WERI-Rb-1 (cell line): ENCODE data around the gene SMCO4.

Experiments
- DNase-seq: peaks from one replicate; pipeline ENCODE4 v3.0.0-alpha.2; 2020
- H3K27ac ChIP-seq: fragments of 250-450 bp; sonication (Bioruptor Pico); 2 replicates; pipeline ENCODE4 v1.5.1; 2020; ENCODE audit warnings: mild to moderate bottlenecking, moderate library complexity
- H3K27me3 ChIP-seq: fragments of 250-450 bp; sonication (Bioruptor Pico); 2 replicates; pipeline ENCODE4 v1.5.1; 2021; ENCODE audit warnings: mild to moderate bottlenecking, low read depth, moderate library complexity; ENCODE audit not compliant: insufficient read depth, severe bottlenecking
- H3K36me3 ChIP-seq: fragments of 250-450 bp; sonication (Bioruptor Pico); 2 replicates; pipeline ENCODE4 v1.5.1; 2020; ENCODE audit warnings: mild to moderate bottlenecking, moderate library complexity
- H3K4me3 ChIP-seq: 2 replicates; pipeline ENCODE4 v1.5.1; 2011; ENCODE audit warnings: low read depth, mild to moderate bottlenecking, control low read depth, low read length
- H3K9me3 ChIP-seq: fragments of 250-450 bp; sonication (Bioruptor Pico); 2 replicates; pipeline ENCODE4 v1.5.1; 2021; ENCODE audit warnings: mild to moderate bottlenecking, moderate library complexity; ENCODE audit not compliant: severe bottlenecking
- CTCF ChIP-seq: IDR thresholded peaks from 2 replicates; pipeline ENCODE4 v1.5.1; 2011; ENCODE audit warnings: low read depth, mild to moderate bottlenecking, control low read depth, inconsistent platforms, low read length

SMCO4 gene

GRCh38 chr11:93492464-93493251 is 50.5 kb downstream of the SMCO4 start:
- no peak overlapping the region for H3K27ac ChIP-seq
- no peak for DNase-seq
- H3K36me3 ChIP-seq = peaks cover 10% of the 10 kb centered on the region
- H3K9me3 ChIP-seq = no peaks in the 10 kb centered on the region
- no peaks in the 10 kb centered on the region for H3K27me3 ChIP-seq
- no peak for TF ChIP-seq CTCF
- H3K4me3 ChIP-seq = no peak overlapping the region

GRCh38 chr11:93491973-93492372 is 51.2 kb downstream of the SMCO4 start:
- no peaks in the 10 kb centered on the region for H3K27me3 ChIP-seq
- no peak for DNase-seq
- no peak for TF ChIP-seq CTCF
- peaks cover 10% of the 10 kb centered on the region; the same call in 1 of the 2 replicates for H3K36me3 ChIP-seq
- H3K4me3 ChIP-seq = no peak overlapping the region
- H3K9me3 ChIP-seq = no peaks in the 10 kb centered on the region
- H3K27ac ChIP-seq = no peak overlapping the region

- peaks cover 10% of the 10 kb centered on the region; the same call in 1 of the 2 replicates for H3K36me3 ChIP-seq
- H3K4me3 ChIP-seq = no peak overlapping the region
- no peak for TF ChIP-seq CTCF
- H3K27me3 ChIP-seq = no peaks in the 10 kb centered on the region
- no peaks in the 10 kb centered on the region for H3K9me3 ChIP-seq
- no peak for DNase-seq
- no peak overlapping the region for H3K27ac ChIP-seq
Measured at GRCh38 chr11:93490996-93491618, 52.1 kb downstream of the SMCO4 start.

GRCh38 chr11:93489841-93490240 is 53.4 kb downstream of the SMCO4 start:
- DNase-seq = no peak
- Histone ChIP-seq H3K27ac (no peak overlapping the region), H3K9me3 (no peaks in the 10 kb centered on the region), H3K4me3 (no peak overlapping the region), H3K27me3 (no peaks in the 10 kb centered on the region), H3K36me3 (0 out of 2 replicates have a peak, but pooled peaks cover 6% of the 10 kb centered on the region)
- TF ChIP-seq CTCF = no peak

- Histone ChIP-seq H3K27ac (no peak overlapping the region), H3K9me3 (no peaks in the 10 kb centered on the region), H3K4me3 (no peak overlapping the region), H3K36me3 (0 out of 2 replicates have a peak, but pooled peaks cover 6% of the 10 kb centered on the region), H3K27me3 (no peaks in the 10 kb centered on the region)
- TF ChIP-seq CTCF = no peak
- no peak for DNase-seq
Measured at GRCh38 chr11:93487032-93487483, 56.1 kb downstream of the SMCO4 start.
